GM21381 (cell line): ENCODE measurements around the gene GPR55.

Experiments
- ATAC-seq: cut with Tn5 transposase; IDR thresholded peaks from one replicate; pipeline ENCODE4 v1.9.1; 2021; ENCODE audit warnings: mild to moderate bottlenecking, moderate library complexity; ENCODE audit not compliant: unreplicated experiment

The GPR55 gene

GRCh38 chr2:230869914-230870543 lies 55.0 kb downstream of the GPR55 start:
- ATAC-seq = no peak

- no peak for ATAC-seq
These were observed 55.8 kb downstream of the GPR55 start for GRCh38 chr2:230868947-230869913.

GRCh38 chr2:230868161-230868946 lies 56.7 kb downstream of the GPR55 start:
- ATAC-seq = no peak

GRCh38 chr2:230866756-230867523 lies 58.1 kb downstream of the GPR55 start:
- no peak for ATAC-seq

- ATAC-seq = no peak
These were observed 59.0 kb downstream of the GPR55 start for GRCh38 chr2:230865766-230866755.

GRCh38 chr2:230865307-230865765 lies 59.7 kb downstream of the GPR55 start:
- ATAC-seq = no peak

- ATAC-seq = peak; percentile 68
These were observed 60.3 kb downstream of the GPR55 start, which contains the start of gene ITM2C for GRCh38 chr2:230864605-230865306. Gene ITM2C (plus strand): TSS chr2:230864942. CDS start chr2:230865026, 84 bp downstream.

- no peak for ATAC-seq
These were observed 60.9 kb downstream of the GPR55 start for GRCh38 chr2:230864122-230864604.

GRCh38 chr2:230863442-230864121 lies 61.5 kb downstream of the GPR55 start:
- no peak for ATAC-seq

GRCh38 chr2:230863031-230863430 lies 62.0 kb downstream of the GPR55 start:
- ATAC-seq = no peak

GRCh38 chr2:230862292-230862691 lies 62.8 kb downstream of the GPR55 start:
- no peak for ATAC-seq

GRCh38 chr2:230861552-230862255 lies 63.3 kb downstream of the GPR55 start:
- ATAC-seq = no peak
